NK-92 (cell line): ENCODE results near the gene C1orf21.

Experiments used
- DNase-seq: peaks from one replicate; lab custom pipeline; 2025; ENCODE audit not compliant: unreplicated experiment; lab: John Stamatoyannopoulos, UW

The C1orf21 gene

DNA sequence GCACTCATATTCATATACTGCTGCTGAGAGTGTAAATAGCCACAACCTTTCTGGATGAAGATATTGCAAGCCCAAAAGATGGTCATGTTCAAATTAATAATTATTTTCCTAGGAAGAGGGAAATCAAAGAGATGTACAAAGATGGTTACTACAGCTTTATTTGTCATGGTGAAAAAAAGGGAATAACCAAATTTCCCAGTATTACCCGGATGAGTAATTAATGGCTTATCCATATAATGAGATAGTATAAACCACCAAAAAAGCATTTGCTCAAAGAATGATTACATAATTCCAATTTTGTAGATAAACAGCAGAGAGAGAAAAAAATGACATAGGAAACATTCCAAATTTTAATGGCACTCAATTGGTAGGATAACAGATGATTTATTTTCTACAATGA, 165.6 kb downstream of the C1orf21 start:
- no peak for DNase-seq

DNA sequence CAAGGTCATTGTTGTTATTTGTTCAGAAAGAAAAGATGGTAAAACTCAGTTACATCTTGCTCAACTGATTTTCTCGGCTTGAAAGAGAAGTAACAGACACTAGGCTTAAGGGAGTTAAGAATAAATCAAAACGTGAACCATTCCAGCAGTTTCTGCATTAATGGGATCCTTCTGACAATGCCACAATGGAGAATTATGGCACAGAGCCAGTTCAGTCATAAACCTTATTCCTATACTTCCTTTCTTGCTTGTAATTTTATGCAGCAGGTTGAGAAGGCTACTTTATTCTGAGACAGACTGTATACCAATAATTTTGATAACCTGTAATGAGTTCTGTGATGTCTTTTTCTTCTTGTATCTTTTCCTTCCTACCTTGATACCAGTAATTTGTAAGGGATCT, 167.0 kb downstream of the C1orf21 start:
- DNase-seq, result no peak

DNA sequence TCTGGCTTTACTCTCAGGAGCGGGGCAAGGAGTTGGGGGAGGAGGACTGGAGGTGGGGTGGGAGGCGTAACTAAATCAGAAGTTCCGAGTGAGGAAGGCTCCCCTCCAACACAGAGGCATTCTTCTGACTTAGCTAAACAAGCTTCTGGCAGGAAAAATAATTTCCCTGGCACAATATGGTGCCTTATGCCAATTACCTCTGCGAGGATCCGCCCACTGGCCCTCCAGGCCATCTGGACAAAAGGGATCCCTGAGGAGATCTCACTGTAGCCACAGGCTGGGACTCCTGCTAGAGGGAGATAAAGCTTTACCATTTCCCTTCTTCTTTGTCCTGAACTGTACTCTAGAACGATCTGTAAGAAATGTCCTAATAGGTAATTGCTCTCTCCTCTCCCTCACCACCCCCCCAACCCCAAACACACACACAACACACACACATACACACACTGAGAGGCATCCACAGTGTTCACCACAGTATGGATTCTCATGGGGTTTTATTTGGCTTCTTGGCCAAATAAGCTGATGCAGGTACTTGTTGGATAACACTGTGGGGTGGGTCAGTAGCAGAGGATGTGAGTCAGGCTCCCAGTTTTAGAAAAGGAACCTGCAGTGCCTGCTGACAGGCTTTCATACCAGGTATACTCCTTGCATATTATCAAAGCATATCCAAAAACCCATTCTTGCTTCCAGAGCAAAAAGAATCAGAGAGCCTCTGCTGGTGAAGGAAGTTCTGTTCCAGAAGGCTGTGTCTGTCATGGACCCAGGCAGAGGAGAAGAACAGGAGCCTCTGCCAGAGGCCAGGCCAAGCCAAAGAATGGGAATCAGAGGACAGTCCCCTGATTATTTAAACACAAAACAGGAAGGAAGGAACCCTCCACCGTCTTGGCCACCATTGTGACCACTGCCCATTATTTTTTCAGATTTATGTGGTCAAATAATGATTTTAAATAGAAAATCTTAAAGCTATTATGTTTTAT, 169.1 kb downstream of the C1orf21 start:
- no peak for DNase-seq

DNA sequence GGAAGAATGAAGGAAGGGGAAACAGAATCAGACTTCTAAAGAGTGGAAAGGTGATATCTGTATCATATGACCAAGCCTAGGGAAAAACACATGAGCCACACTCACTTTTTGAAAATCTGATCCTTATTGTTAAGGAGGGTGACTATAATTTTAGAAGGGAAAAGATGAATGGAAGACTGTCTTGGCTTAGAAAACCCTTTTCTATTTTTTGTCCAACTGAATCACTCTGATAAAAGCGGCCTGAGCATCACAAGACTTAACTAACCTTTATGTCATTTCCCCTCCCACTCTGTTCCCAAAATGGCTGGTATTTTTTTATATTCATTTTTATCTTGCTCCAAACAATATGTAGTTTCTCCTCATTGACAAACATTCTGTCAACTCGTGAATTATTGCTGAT, 169.8 kb downstream of the C1orf21 start:
- DNase-seq, result no peak

DNA sequence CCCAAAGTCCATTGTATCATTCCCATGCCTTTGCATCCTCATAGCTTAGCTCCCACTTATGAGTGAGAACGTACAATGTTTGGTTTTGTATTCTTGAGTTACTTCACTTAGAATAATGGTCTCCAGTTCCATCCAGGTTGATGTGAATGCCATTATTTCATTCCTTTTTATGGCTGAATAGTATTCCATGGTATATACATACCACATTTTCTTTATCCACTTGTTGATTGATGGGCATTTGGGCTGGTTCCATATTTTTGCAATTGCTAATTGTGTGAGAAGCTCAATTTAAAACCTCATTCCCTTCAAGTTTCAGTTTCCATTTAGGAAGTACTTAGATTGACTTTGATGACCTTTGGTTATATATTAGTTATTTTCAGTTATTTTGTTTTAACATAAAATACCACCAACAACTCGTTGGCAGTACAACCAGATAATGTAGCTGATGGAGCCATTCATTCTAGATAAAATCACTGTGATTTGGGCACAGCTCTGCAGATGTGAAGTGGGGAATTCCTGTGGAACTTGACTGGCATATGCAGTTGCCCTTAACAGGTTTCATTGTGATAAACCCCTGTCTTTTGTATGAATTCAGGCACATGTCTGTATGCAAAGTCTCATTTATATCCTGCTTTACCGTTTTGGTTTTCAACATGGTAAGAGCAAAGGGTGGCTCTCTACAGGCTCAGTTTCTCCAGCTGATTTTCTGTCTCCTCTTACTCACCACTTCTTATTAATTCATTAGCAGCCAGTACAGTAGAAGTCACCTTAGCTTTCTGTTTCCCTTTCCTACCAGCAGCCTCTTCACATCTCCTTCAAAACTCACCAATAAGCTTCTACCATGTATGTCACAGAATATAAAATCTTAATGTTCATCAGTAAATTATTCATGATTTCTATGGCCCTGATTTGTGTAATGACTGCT, 170.9 kb downstream of the C1orf21 start:
- DNase-seq, result no peak

DNA sequence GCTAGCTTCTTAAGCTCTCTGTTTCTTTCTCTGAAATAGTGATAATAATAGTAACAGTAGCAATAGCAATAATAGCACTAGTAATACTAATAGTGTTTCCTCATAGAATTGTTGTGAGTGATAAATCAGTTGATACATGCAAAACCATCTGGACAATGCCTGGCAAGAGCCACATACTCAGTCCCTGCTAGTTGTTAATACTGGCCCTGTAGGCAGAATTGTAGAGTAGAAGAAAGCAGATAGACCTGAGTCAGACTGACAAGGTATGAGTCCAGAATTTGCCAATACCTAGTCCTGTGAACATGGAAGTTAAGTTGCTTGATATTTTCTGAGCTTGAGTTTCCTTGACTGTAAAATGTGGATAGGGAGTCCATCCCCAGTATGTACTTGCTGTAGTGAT, 171.9 kb downstream of the C1orf21 start:
- no peak for DNase-seq

DNA sequence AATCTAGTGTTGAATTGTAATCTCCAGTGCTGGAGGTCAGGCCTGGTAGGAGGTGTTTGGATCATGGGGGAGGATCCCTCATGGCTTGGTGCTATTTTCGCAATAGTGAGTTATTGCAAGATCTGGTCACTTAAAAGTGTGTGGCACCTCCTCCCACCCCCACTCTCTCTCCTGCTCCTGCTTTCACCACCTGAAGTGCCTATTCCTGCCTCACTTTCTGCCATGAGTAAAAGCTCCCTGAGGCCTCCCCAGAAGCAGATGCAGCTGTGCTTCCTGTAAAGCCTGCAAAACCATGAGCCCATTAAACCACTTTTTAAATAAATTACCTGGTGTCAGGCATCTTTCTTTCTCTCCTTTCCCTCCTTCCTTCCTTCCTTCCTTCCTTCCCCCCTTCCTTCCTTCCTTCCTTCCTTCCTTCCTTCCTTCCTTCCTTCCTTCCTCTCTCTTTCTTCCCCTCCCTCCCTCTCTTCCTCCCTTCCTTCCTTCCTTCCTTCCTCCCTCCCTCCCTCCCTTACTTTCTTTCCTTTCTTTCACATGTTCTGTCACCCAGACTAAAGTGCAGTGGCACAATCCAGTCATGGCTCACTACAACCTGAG, 172.4 kb downstream of the C1orf21 start:
- DNase-seq, result no peak

DNA sequence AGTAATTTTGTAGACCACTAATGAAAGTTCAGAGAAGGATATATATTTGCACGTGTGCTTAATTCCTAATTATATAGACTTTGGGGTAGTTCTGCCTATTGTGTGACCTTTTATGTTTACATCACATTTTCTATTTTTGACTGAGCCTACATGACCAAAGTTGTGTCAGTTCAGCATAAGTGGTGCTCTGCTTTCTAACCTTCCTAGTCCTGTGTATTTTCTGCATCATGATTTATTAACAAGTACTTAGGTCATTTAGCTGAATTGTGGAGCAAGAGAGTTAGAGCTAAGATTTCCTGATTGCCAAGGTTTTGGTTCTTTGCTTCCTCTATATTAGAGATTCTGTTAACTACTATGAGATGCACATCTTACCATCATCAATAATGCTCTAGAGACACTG, 176.0 kb downstream of the C1orf21 start:
- DNase-seq, result no peak

DNA sequence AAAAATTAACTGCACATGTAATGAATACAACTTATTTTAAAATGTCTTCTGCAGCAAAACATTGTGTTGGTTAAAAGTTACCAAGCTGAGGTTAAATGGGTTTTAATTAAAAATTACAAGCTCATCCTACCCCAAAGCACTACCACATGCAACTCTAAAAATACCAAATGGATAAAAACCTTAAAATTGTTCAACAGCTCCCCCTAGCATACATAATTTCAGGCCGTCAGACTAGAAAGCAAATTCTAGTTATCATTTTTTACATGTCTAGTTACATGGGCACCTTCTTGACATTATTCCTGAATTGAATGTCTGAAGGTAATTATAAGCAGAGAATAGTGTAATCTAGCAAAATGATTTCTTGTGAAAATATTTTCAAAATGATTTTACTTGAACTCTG, 176.5 kb downstream of the C1orf21 start:
- no peak for DNase-seq

DNA sequence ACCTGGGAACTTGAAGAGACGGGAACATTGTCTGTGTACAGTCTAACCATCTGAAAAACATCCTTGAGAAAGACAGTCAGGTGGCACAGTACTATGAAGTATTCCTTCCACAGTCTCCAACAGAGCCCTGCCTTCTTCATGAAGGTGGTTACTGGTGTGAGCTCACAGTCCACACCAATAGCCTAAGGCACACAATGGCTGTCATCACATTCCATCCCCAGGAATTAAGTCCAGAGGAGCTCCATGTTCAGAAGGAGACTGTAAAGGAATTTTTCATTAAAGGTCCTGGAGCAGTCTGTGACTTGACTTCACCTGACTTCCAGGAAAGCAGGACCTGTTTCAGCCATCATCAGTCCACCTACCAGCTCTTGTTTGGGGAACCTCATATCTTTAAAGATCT, 180.2 kb downstream of the C1orf21 start:
- DNase-seq, result no peak

DNA sequence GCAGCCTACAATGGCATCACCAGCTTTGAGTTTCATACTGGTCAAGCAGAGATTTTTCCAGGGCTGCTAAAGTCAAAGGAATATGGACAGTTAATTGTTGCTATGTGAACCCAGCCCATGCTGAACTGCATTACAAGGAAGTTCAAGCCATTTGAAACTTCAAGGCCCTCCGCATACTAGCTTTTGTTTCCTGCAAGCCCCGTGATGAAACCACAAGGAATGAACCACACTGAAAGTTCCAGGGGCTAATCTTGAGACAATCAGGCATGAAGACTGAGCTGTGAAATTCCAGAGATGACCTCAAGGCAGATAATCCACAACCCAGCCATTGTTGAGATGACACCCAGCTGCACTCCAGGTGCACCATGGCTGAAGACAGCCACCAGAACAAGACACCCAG, 180.8 kb downstream of the C1orf21 start:
- no peak for DNase-seq

DNA sequence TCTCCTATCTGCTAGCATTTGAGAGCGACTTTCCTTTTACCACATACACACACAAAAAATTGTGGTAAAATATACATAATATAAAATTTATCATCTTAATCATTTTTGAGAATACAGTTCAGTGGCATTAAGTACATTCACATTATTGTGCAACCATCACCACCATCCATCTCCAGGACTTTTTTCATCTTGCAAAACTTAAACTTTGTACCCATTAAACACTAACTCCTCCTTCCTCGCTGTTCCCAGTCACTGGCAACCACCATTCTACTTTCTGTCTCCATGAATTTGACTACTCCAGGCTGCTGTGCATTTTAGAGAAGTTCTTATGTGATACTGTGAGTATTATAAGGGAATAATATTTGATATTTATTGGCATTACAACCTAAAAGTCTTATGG, 181.3 kb downstream of the C1orf21 start:
- no peak for DNase-seq

DNA sequence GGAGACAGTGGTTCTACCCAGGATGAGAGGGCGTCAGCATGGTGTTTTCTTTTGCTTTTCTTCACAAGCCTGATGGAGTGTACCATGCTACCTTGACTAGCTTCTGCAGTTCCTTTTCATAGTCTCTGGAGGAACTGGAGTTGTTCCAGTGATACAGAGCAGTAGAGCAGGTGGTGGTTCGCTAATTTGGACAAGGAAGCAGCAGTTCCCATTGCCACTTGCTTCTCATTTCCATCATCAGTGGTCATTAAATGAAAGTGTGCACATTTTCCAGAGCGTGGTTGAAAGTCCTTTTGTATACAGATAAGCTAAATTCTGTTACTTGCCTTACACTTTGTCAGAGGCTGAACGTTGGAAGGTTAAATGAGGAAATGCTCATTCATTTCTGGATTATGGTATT, 182.3 kb downstream of the C1orf21 start:
- DNase-seq, result no peak

DNA sequence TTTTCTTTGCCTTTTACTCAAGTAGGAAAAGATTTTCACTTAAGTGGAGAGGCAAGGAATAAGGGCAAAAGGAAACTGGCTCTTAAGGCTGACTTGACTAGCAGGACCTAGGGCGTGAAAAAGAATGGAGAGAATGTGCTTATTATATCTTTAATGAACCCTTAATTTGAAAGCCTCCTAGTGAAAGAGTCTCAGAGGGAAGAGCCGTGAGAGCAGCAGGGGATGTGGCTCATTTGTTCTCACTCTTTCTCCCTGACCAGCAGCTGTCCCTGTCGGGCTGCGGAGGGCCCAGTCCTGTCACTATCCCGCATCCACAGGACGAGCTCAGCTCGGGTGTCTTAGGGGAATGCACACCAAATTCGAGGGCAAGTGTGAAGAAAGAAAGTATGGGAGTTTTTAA, 187.8 kb downstream of the C1orf21 start:
- DNase-seq, result no peak

DNA sequence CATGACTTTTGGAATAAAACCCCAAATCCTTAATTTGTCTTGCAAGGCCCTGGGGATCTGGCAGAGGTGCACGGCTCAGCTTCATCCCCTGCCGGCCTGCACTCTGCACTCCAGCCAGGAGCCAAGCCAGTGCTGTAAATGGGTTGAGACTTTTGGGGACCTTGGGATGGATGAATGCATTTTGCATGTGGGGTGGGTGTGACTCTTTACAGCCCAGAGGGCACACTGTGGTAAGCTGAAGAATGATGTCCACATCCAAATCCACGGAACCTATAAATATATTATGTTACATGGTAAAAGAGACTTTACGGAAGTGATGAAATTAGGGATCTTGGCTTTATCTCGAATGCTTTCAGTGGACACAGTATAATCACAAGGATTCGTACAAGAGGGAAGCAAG, 190.0 kb downstream of the C1orf21 start:
- DNase-seq, result no peak

DNA sequence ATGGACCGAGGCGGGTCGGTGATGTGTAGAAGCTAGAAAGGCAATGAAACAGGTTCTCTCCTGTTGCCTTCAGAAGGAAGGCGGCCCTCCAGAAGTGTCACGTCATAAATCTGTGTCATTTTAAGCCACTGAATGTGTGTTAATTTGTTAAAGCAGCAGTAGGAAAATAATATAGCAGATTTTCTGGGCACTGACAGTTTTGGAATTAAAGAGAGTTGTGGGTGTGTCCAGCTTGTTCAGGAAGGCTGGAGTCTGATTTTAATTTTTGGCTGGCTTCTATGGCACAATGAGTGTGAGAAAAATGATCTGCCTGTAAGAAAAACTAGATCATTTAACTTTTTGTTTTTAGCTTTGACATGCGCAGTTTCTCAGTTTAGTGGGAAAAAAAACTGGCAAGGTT, 190.5 kb downstream of the C1orf21 start:
- DNase-seq, result no peak

DNA sequence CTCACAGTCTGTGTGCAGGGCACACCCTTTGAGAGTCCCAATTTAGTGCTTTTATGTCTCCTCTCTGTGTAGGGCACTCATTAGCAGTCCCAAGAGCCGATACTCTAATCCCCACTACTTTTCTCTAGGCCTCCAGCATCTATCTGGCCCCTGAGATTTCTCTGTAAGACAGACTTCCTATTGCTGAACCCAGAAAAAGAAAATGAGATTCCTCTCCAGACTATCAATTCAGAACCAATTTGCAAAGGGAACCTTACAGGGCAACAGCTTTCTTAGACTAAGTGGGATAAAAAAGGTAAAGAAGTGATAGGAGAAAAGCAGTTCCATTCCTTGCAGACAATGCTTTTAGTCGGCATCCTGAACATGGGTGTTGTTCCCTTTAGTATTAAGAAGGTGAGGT, 195.6 kb downstream of the C1orf21 start:
- DNase-seq, result no peak

DNA sequence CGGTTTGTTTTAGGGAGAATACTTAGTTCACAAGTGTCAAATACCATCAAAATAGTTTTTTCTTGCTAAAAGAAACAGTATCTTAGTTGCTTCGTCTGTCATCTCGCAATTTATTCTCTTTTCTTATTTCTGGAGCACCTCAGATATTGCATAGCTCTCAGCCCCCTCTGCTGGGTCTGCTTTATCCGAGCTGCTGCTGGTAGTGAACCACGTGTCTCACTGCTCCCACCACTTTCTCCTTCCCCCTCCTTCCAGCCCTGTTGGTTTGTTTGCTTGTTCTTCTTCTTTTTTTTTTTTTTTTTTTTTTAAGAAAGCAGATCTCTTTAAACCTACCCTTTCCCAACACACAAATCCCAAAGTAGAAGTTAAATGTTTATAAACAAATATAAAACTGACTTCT, 197.0 kb downstream of the C1orf21 start:
- no peak for DNase-seq

DNA sequence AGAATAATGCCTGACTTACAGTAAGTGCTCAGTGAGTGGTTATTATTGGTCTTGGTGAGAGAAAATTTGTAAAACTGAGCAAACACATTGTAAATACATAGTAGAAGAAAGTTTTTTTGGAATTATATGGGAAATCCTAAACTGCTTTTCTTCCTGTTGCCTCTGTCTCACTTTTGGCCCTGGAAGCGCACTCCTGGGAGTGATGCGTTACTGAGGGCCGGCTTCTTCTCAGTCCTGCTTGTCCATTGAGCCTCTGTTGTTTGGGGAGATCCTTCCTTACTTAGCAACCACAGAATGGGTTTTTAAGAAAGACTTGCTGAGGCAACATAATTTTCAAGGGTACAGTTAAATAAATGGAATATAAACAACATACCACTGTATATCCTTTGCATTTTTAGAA, 201.9 kb downstream of the C1orf21 start:
- DNase-seq, result no peak

DNA sequence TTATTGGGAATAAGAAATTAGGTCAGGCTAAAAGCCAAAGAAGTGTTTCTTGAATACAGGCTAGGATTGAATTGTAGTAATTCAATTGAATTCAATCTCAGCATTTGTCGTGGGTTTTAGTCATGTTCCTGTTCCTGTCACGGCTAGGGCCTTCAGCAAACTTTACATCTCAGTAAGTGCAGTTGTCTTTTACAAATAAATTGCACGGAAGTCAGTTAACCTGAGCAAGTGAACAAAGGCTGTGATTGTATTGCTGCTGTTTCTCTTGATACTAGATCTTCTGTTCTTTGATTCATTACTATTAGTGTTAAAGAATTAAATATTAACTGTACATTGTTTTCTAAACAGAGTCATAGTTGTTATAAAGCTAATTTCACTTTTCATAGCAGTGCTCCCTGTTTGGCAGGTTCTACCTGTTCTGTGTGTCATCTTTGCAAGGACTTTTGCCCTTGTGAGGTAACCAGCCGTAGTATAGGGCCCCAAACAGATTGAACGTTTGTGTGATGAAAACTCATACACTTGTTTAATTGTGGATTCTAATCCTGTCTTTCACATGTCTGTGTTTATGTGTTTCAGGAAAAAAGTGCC, 203.4 kb downstream of the C1orf21 start:
- no peak for DNase-seq

DNA sequence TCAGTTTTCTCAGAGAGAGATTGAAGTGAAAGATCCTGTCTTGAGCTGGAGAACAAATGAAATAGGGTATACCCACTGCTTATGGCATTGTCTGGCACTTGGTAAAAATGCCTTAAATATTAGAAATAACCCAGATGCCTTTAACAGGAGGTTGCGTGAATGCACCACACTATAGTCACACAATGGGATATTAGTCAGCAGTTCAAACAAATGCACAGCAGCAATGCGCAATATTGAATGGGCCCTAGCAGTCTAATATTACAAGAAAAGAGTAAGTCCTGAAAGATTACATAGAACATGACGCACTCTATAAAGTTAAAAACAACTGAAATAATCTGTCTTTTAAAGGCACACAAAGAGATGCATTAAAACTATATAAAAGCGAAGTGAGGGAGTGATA, 206.8 kb downstream of the C1orf21 start:
- DNase-seq, result no peak
